HepG2 (cell line): ENCODE measurements around the gene DLG5. TPM values are rescaled to one million over a fixed set of nuclear protein-coding genes. Genes with fewer than 3 reads are reported as not detected.

Experiments used
- ATAC-seq: fragments of 200-7000 bp; cut with Tn5 transposase; 3 replicates; pipeline ENCODE4 v1.9.1; 2020; ENCODE audit warnings: mild to moderate bottlenecking, moderate library complexity
- BruUV-seq: library from RNA; stranded (reverse); fragments of 400-500 nt; replicated peaks from 2 replicates; lab custom pipeline; 2021; lab: Mats Ljungman, UMichigan
- CTCF ChIA-PET: fragments of 300-600 bp; formaldehyde crosslinking; extraction: SDS; loops from one replicate; lab custom pipeline; 2021; ENCODE audit warnings: low total read pairs, inconsistent platforms, low intra/inter-chr PET ratio; lab: Yijun Ruan, JAX
- POLR2A ChIA-PET: fragments of 350-600 bp; sonication (Branson Sonifier 250); formaldehyde crosslinking; loops from one replicate; lab custom pipeline; 2020; ENCODE audit warnings: antibody characterized with exemption, inconsistent platforms; lab: Yijun Ruan, JAX
- DNase-seq: peaks from one replicate; pipeline ENCODE4 v3.0.0-alpha.2; 2015; ENCODE audit warnings: low spot score
- FAIRE-seq: peaks from 3 replicates; lab custom pipeline; 2011; peaks lifted over from hg19 to GRCh38; lab: Jason Lieb, UNC
- H2AFZ ChIP-seq: one replicate; pipeline ENCODE4 v1.6.1; 2011; ENCODE audit warnings: low read length, inconsistent platforms
- H3K27ac ChIP-seq: fragments of 300-600 bp; 3 replicates; pipeline ENCODE4 v1.8.0; 2011; ENCODE audit warnings: mixed run types, mild to moderate bottlenecking, mixed read lengths, low read length, inconsistent platforms; ENCODE audit not compliant: insufficient read depth; ENCODE audit errors: extremely low read length
- H3K27me3 ChIP-seq, 2 experiments: fragments of 200-600 bp in 1 of 2; 2 replicates in 1 of 2; 3 replicates in 1 of 2; pipeline versions ENCODE4 v1.6.0 to v1.8.0; 2011; ENCODE audit warnings: low read length in 2 of 2, mild to moderate bottlenecking in 2 of 2, moderate library complexity in 2 of 2, inconsistent platforms in 1 of 2; ENCODE audit not compliant: insufficient read depth in 2 of 2, control insufficient read depth in 1 of 2
- H3K36me3 ChIP-seq, 2 experiments: fragments of 200-600 bp in 1 of 2; replicated peaks in 1 of 2; 2 replicates in 1 of 2; 3 replicates in 1 of 2; pipeline versions ENCODE4 v1.5.1 to v1.8.0; 2011; ENCODE audit warnings: low read length in 2 of 2, inconsistent platforms in 1 of 2; ENCODE audit not compliant: insufficient read depth in 2 of 2, control insufficient read depth in 1 of 2
- H3K4me1 ChIP-seq: 2 replicates; pipeline ENCODE4 v1.5.1; 2012; ENCODE audit warnings: low read length, inconsistent platforms; ENCODE audit not compliant: insufficient read depth
- H3K4me2 ChIP-seq: 2 replicates; pipeline ENCODE4 v1.6.0; 2011; ENCODE audit warnings: low read depth, low read length, inconsistent platforms
- H3K4me3 ChIP-seq, 3 experiments: fragments of 200-600 bp in 1 of 3; sonication (generic), shearing (Covaris generic) in 1 of 3; replicated peaks in 1 of 3; 2 replicates each; pipeline ENCODE4 v1.5.1; 2011 to 2016; ENCODE audit warnings: low read length in 3 of 3, inconsistent platforms in 2 of 3, low read depth in 2 of 3, mild to moderate bottlenecking in 2 of 3, control low read depth in 1 of 3, mixed read lengths in 1 of 3; ENCODE audit not compliant: insufficient read depth in 1 of 3
- H3K79me2 ChIP-seq: one replicate; pipeline ENCODE4 v1.6.1; 2011; ENCODE audit warnings: low read length, inconsistent platforms; ENCODE audit not compliant: insufficient read depth
- H3K9ac ChIP-seq: 2 replicates; pipeline ENCODE4 v1.6.0; 2011; ENCODE audit warnings: mild to moderate bottlenecking, low read depth, low read length, inconsistent platforms; ENCODE audit not compliant: insufficient read depth
- H3K9me3 ChIP-seq: 2 replicates; pipeline ENCODE4 v1.5.1; 2012; ENCODE audit warnings: mild to moderate bottlenecking, low read length
- H4K20me1 ChIP-seq: 2 replicates; pipeline ENCODE4 v1.6.0; 2011; ENCODE audit warnings: inconsistent platforms, mild to moderate bottlenecking, low read length, moderate library complexity; ENCODE audit not compliant: insufficient read depth
- ARNT ChIP-seq: fragments of 450-650 bp; IDR thresholded peaks from 2 replicates; pipeline ENCODE4 v1.6.1; 2017
- ATF7 ChIP-seq, 2 experiments: fragments of 450-650 bp in 1 of 2; sonication (generic) in 1 of 2; formaldehyde crosslinking in 1 of 2; IDR thresholded peaks; 2 replicates each; pipeline versions ENCODE4 v1.4.0 to v1.6.1; 2016 to 2020; ENCODE audit warnings: antibody characterized with exemption in 1 of 2, mild to moderate bottlenecking in 1 of 2, missing genetic modification reagents in 1 of 2
- IKZF1 ChIP-seq: fragments of 450-650 bp; IDR thresholded peaks from 2 replicates; pipeline ENCODE4 v1.7.1; 2016
- TBP ChIP-seq: sonication (generic); formaldehyde crosslinking; IDR thresholded peaks from 2 replicates; pipeline ENCODE4 v1.5.0; 2020; ENCODE audit warnings: missing genetic modification reagents
- ZNF124 ChIP-seq: sonication (generic); formaldehyde crosslinking; IDR thresholded peaks from 2 replicates; pipeline ENCODE4 v1.4.0; 2020; ENCODE audit warnings: missing genetic modification reagents
- ZNF484 ChIP-seq: sonication (generic); formaldehyde crosslinking; IDR thresholded peaks from 2 replicates; pipeline ENCODE4 v1.5.1; 2020; ENCODE audit warnings: mild to moderate bottlenecking, low read depth, missing genetic modification reagents, borderline replicate concordance
- ZNF768 ChIP-seq: sonication (generic); formaldehyde crosslinking; IDR thresholded peaks from 2 replicates; pipeline ENCODE4 v1.4.0; 2020; ENCODE audit warnings: missing genetic modification reagents
- WGBS: methylation state at CpG from one replicate; pipeline ENCODE4 v1.1.6; 2017; ENCODE audit warnings: low lambda C conversion rate; 5-methylcytosine and 5-hydroxymethylcytosine counted together
- in situ Hi-C: cut with HindIII; loops from 2 replicates; pipeline ENCODE4 v1.10.0; 2017; ENCODE audit warnings: low pct_unique_long_range_greater_than_20kb; ENCODE audit not compliant: extremely low pct_ligation_motif_present
- intact Hi-C: fragments of 100-400 bp; cut with micrococcal nuclease; formaldehyde crosslinking; loops from one replicate; pipeline ENCODE4 v1.10.0; 2022; ENCODE audit not compliant: unreplicated experiment
- polyA plus RNA-seq, 8 experiments: library from polyadenylated mRNA; depleted of rRNA in 3 of 8; stranded (reverse) in 7 of 8; unstranded in 1 of 8; fragments of >200 nt; fragmentation: Illumina TruSeq in 4 of 8; extraction: Trizol in 4 of 8; gene quantifications; 2 replicates each; pipeline versions ENCODE4 v1.2.1 to v1.2.3, GENCODE V29; 2011 to 2016; ENCODE audit warnings: low read depth in 4 of 8, missing spikeins in 1 of 8, mixed read lengths in 1 of 8; ENCODE audit not compliant: insufficient read depth in 1 of 8
- total RNA-seq, 5 experiments: library from RNA; depleted of rRNA; stranded (reverse); fragments of >200 nt; fragmentation: Illumina TruSeq; extraction: Trizol; gene quantifications; 2 replicates each; pipeline ENCODE4 v1.2.3, GENCODE V29; 2016; ENCODE audit warnings: low read depth in 1 of 5
- TF ChIP-seq, protein P1 (sequence below): sonication (generic); formaldehyde crosslinking; IDR thresholded peaks from 2 replicates; pipeline ENCODE4 v1.4.0; 2020; ENCODE audit warnings: missing genetic modification reagents

The DLG5 gene
- total and polyA plus RNA-seq, 2 of the 13 experiments (the other 11 are each of a cell fraction or from before 2014, with no cell fraction given): 15.5 to 18.2 TPM

DNA sequence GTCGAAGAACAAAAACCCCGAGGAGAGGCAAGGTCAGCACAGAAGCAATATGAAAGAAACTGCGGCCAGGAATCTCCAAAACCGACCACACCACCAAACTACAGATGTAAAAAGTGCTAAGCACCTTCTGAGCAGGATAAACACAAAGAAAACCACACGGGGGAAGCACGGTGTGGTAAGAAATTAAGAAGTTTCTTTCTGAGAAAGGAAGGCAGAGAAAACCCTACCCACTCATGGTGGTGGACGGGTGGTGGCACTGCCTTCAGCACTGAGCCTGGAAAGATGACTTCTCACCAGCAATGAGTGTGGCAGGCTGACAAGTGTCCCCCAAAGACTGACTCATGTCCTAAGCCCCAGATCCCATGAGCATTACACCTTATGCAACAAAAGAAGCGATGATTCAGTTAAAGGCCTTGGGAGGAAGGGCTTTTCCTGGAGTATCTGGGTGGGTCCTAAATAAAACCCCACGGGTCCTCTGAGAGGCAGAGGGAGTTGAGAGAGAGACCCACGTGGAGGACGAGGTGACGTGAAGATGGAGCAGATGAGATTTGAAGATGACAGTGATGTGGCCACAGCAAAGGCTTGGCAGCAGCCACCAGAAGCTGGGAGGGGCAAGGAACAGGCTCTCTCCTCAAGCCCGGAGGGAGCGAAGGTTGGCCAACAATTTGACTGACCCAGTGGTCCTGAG lies 124.9 kb downstream of the DLG5 start:
- no peak for FAIRE-seq
- intact Hi-C loops: no loop called here
- no peak overlapping the region for H3K27ac ChIP-seq
- TF ChIP-seq IKZF1: no peak
- TF ChIP-seq ZNF768 (CRISPR knock-in tag): no peak
- no peak for TF ChIP-seq ARNT
- no peak for TF ChIP-seq ATF7 (IDR thresholded peaks at IDR 0.05)
- TF ChIP-seq ATF7 (CRISPR knock-in tag; IDR thresholded peaks at IDR 0.05): no peak
- TF ChIP-seq, protein P1, sequence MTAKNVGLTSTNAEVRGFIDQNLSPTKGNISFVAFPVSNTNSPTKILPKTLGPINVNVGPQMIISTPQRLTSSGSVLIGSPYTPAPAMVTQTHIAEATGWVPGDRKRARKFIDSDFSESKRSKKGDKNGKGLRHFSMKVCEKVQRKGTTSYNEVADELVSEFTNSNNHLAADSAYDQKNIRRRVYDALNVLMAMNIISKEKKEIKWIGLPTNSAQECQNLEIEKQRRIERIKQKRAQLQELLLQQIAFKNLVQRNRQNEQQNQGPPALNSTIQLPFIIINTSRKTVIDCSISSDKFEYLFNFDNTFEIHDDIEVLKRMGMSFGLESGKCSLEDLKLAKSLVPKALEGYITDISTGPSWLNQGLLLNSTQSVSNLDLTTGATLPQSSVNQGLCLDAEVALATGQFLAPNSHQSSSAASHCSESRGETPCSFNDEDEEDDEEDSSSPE (CRISPR knock-in tag): no peak
- no peak for TF ChIP-seq TBP (CRISPR knock-in tag)
- no peak for TF ChIP-seq ZNF124 (CRISPR knock-in tag)
- TF ChIP-seq ZNF484 (CRISPR knock-in tag): no peak
- TF ChIP-seq, all 625 proteins: peak for 0
- Histone ChIP-seq H4K20me1 (no peaks in the 10 kb centered on the region), H3K36me3 (peaks cover 22 to 74% of the 10 kb centered on the region in 2 experiments), H3K27me3 (no peaks in the 10 kb centered on the region), H3K4me1 (no peaks in the 10 kb centered on the region), H3K4me2 (no peak overlapping the region), H3K9ac (no peak overlapping the region), H3K9me3 (no peaks in the 10 kb centered on the region), H2AFZ (no peak overlapping the region), H3K4me3 (no peak overlapping the region), H3K79me2 (no peaks in the 10 kb centered on the region)
- WGBS: 94% methylated on average over 14 of the region's 14 CpGs
- in situ Hi-C loops: no loop called here
- DNase-seq (no peak), ATAC-seq (no peak)
- ChIA-PET POLR2A (no interaction called here), CTCF (no interaction called here)
- BruUV-seq: no TSS peak
